Stomach (tissue), 4 donors: ENCODE results near the gene SEZ6L2.
"Not testable (repeated sequence)": the region's sequence is repeated elsewhere in the genome, so short reads cannot be mapped to it uniquely, and the experiment has no call there.

ENCODE experiments used
- CTCF ChIP-seq, 7 experiments: fragments of 450-650 bp in 4 of 7; fragments of 200-600 bp in 3 of 7; sonication (generic) in 3 of 7; IDR thresholded peaks; one replicate each; pipeline ENCODE4 v1.5.1; 2016 to 2019; ENCODE audit warnings: antibody characterized with exemption in 7 of 7, control low read depth in 2 of 7, mild to moderate bottlenecking in 1 of 7
- POLR2A ChIP-seq, 4 donors: fragments of 450-650 bp; IDR thresholded peaks; one replicate each; pipeline ENCODE4 v1.6.1; 2016; ENCODE audit warnings: antibody characterized with exemption in 4 of 4, control low read depth in 2 of 4, mild to moderate bottlenecking in 1 of 4, moderate library complexity in 1 of 4
- POLR2AphosphoS5 ChIP-seq, 3 donors: sonication (generic); formaldehyde crosslinking; IDR thresholded peaks; one replicate each; pipeline ENCODE4 v1.6.1; 2016; ENCODE audit warnings: antibody characterized with exemption in 3 of 3

- TF ChIP-seq POLR2AphosphoS5, CTCF, POLR2A (IDR thresholded peaks at IDR 0.05): not testable (repeated sequence)
Measured at GRCh38 chr16:29931750-29932149, 32.4 kb upstream of the SEZ6L2 start.
